ENCODE measurements around the gene RAG2. TPM values are rescaled to one million over a fixed set of nuclear protein-coding genes. Genes with fewer than 3 reads are reported as not detected.
"Not testable (repeated sequence)": the region's sequence is repeated elsewhere in the genome, so short reads cannot be mapped to it uniquely, and the experiment has no call there.

Gene RAG2
- total and polyA plus RNA-seq, 8 donors: 0.37 to 17.9 TPM; not detected in 6

DNA sequence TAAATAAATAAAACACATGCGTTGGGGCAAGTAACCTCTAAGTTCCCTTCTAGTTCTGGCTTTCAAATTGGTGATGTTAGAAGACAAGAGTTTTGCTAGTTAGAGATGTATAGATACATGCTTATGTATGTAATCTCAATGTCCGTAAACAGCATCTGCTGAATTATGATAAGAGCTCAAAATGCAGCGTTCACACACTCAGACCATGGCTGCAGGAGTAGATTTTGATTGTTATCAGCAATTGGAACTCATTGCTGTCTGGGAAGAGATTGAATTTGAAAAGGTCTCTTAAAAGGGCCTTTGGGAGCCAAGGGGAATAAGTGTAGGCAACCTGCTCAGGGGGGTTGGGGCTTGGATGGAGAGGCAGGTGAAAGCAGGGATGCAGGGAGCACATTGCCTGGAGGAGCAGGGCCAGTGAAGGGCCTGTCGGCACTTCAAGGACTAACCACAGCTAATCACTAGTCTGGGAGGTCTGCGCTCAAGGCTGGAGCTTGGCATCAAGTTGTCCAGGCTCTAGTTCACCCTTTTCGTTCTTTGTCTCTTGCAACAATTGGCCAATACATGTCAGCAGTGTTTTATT, 32.9 kb downstream of the RAG2 start:
- H3K27ac ChIP-seq: no peak overlapping the region
- 49 to 64% (median 51%) methylated on average over 6 of the region's 6 CpGs for WGBS, 5 donors

DNA sequence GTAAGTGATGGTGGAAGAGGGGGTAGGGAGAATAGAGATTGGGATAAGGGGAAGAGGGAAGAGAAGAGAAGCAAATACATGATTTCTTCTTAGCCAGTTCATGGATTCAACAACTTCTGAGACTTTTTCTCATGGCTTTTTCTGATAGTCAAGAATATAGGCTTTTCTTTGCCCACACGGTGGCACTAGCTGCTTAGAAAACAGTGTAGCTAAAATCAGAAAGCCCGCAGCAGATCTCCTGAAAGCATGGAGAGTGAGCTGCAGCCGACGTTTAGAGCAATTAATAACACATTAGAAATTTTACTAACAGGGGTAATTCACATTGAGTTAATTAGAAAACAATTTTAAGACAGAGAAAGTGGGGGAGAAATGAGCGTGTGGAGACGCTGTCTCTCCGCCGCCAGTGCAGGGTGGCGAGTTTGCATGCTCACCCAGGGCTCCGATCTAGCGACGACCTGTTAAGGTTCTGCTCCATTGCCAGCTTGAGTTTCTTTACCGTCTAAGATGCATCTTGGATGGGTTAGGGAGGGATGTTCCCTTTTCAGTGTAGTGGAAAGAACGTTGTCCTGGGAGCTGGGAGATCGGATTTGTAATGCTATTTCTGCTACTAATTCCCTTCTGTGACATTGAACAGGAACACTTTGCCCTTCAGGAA, 33.5 kb downstream of the RAG2 start:
- Histone ChIP-seq H3K4me3 (peak overlapping the region; percentile 32 to 44 (median 40)), H3K4me1 (peaks cover 0 to 9% (median 3%) of the 10 kb centered on the region in 4 donors), H3K36me3 (no peaks in the 10 kb centered on the region), H3K9me3 (no peaks in the 10 kb centered on the region), H3K27ac (no peak overlapping the region), H3K27me3 (no peaks in the 10 kb centered on the region)
- 2 to 4% (median 3%) methylated on average over 15 of the region's 15 CpGs for WGBS, 5 donors
- TF ChIP-seq POLR2AphosphoS5 (IDR thresholded peaks at IDR 0.05) (no peak), POLR2A (IDR thresholded peaks at IDR 0.05) (no peak), EP300 (IDR thresholded peaks at IDR 0.05) (no peak)
- TF ChIP-seq, protein P1, sequence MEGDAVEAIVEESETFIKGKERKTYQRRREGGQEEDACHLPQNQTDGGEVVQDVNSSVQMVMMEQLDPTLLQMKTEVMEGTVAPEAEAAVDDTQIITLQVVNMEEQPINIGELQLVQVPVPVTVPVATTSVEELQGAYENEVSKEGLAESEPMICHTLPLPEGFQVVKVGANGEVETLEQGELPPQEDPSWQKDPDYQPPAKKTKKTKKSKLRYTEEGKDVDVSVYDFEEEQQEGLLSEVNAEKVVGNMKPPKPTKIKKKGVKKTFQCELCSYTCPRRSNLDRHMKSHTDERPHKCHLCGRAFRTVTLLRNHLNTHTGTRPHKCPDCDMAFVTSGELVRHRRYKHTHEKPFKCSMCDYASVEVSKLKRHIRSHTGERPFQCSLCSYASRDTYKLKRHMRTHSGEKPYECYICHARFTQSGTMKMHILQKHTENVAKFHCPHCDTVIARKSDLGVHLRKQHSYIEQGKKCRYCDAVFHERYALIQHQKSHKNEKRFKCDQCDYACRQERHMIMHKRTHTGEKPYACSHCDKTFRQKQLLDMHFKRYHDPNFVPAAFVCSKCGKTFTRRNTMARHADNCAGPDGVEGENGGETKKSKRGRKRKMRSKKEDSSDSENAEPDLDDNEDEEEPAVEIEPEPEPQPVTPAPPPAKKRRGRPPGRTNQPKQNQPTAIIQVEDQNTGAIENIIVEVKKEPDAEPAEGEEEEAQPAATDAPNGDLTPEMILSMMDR (IDR thresholded peaks at IDR 0.05): peak in 5 of 7 experiments; percentile 37 to 61 (median 53)
- intact Hi-C loops (cut with DNase I; ENCODE audit: low total_unique reads): loop anchor here (5.0 to 10.0 kb wide), 2 partner anchors 60 to 108 kb away; no protein-coding TSS in a partner anchor
- DNase-seq: peak; percentile 58 to 88

More for the DNA sequence above, 32.9 kb downstream of the RAG2 start:
- intact Hi-C loops (cut with DNase I; ENCODE audit: low total_unique reads): loop anchor here (5.0 to 10.0 kb wide), 2 partner anchors 60 to 107 kb away; no protein-coding TSS in a partner anchor
- Histone ChIP-seq H3K4me3 (peak overlapping the region; percentile 32 to 44 (median 40)), H3K4me1 (peaks cover 0 to 9% (median 3%) of the 10 kb centered on the region in 4 donors), H3K9me3 (no peaks in the 10 kb centered on the region), H3K27me3 (no peaks in the 10 kb centered on the region), H3K36me3 (no peaks in the 10 kb centered on the region)
- TF ChIP-seq POLR2AphosphoS5 (IDR thresholded peaks at IDR 0.05) (no peak), EP300 (IDR thresholded peaks at IDR 0.05) (no peak), POLR2A (IDR thresholded peaks at IDR 0.05) (no peak)
- TF ChIP-seq, protein P1 (IDR thresholded peaks at IDR 0.05): no peak
- DNase-seq: no peak

DNA sequence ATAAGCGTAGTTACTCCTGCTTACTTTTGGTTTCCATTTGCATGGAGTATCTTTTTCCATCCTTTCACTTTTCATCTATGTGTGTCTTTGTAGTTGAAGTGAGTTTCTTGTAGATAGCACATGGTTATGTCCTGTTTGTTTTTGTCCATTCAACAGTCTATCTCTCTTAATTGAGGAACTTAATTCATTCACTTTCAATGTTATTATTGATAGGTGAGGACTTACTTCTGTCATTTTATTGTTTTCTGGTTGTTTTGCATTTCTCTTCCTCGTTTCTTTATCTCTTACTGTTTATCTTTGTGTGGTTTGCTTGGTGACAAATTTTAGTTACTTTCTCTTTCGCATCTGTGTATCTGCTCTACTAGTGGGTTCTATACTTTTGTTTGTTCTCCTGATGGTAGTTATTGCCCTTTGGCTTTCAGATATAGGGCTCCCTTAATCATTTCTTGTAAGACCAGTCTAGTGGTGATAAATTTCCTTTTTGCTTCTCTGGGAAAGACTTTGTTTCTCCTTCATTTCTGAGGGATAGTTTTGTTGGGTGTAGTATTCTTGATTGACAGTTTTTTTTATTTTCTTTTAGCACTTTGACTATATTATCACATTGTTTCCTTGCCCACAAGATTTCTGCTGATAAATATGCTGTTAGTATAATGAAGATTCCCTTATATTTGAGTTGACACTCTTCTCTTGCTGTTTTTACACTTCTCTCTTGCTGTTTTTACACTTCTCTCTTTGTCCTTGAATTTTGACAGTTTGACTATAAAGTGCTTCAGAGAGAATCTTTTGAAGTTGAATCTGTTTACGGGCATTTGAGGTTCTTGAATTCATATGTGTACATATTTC, 39.2 kb downstream of the RAG2 start:
- TF ChIP-seq, protein P1 (IDR thresholded peaks at IDR 0.05): no peak
- TF ChIP-seq EP300 (IDR thresholded peaks at IDR 0.05) (no peak), POLR2AphosphoS5 (IDR thresholded peaks at IDR 0.05) (no peak), POLR2A (IDR thresholded peaks at IDR 0.05) (no peak)

DNA sequence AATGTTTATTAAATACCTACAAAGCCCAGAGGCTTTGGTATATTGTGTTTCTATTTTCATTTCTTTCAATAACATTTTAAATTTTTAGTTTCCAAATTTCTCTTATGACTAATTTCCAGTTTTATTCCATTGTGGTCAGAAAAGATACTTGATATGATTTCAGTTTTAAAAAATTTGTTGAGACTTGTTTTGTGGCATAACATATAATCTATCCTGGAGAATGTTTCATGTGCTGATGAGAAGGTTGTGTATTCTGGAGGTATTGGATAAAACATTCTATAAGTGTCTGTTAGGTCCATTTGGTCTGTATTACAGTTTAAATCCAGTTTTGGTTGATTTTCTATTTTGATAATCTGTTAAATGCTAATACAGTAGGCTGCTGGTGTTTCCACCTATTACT, 40.0 kb downstream of the RAG2 start:
- H3K9me3 ChIP-seq: no peaks in the 10 kb centered on the region
- peaks cover 0 to 6% (median 0%) of the 10 kb centered on the region in 4 donors for H3K4me1 ChIP-seq
- no peaks in the 10 kb centered on the region for H3K27me3 ChIP-seq
- no peak overlapping the region for H3K4me3 ChIP-seq
- no peak overlapping the region for H3K27ac ChIP-seq
- no peaks in the 10 kb centered on the region for H3K36me3 ChIP-seq
- intact Hi-C loops (cut with DNase I; ENCODE audit: low total_unique reads): no loop called here
- no peak for TF ChIP-seq POLR2A (IDR thresholded peaks at IDR 0.05)
- TF ChIP-seq EP300 (IDR thresholded peaks at IDR 0.05): no peak
- TF ChIP-seq, protein P1 (IDR thresholded peaks at IDR 0.05): no peak
- no peak for TF ChIP-seq POLR2AphosphoS5 (IDR thresholded peaks at IDR 0.05)
- DNase-seq: no peak

More for the DNA sequence above, 39.2 kb downstream of the RAG2 start:
- DNase-seq: no peak
- intact Hi-C loops (cut with DNase I; ENCODE audit: low total_unique reads): no loop called here
- Histone ChIP-seq H3K9me3 (no peaks in the 10 kb centered on the region), H3K27me3 (no peaks in the 10 kb centered on the region), H3K4me1 (peaks cover 0 to 6% (median 0%) of the 10 kb centered on the region in 4 donors), H3K27ac (peak overlapping the region in 1 of 5 donors; percentile 29), H3K4me3 (no peak overlapping the region), H3K36me3 (no peaks in the 10 kb centered on the region)
- 38 to 52% (median 41%) methylated on average over 4 of the region's 4 CpGs for WGBS, 5 donors

DNA sequence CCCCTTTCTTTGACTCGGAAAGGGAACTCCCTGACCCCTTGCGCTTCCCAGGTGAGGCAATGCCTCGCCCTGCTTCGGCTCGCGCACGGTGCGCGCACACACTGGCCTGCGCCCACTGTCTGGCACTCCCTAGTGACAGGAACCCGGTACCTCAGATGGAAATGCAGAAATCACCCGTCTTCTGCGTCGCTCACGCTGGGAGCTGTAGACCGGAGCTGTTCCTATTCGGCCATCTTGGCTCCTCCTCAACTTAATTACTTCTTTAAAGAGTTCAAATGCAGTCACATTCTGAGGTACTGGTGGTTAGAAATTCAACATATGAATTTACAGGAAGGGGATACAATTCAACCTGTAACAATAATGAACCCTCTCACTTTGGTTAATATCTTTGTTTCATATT, 40.6 kb downstream of the RAG2 start:
- H3K27ac ChIP-seq; DNase-seq; H3K36me3 ChIP-seq; H3K4me1 ChIP-seq; intact Hi-C loops (cut with DNase I; ENCODE audit: low total_unique reads); H3K9me3 ChIP-seq; H3K27me3 ChIP-seq; H3K4me3 ChIP-seq: not testable (repeated sequence)
- 94 to 97% (median 96%) methylated on average over 8 to 15 of the region's 17 CpGs for WGBS, 5 donors

All from stomach (tissue), 9 donors.